RWPE2 (cell line): Measurements from ENCODE around the gene CTDP1.
"Not testable (repeated sequence)": the region's sequence is repeated elsewhere in the genome, so short reads cannot be mapped to it uniquely, and the experiment has no call there.

Experiments
- ATAC-seq: fragments of 200-7000 bp; cut with Tn5 transposase; 3 replicates; pipeline ENCODE4 v1.9.1; 2021; ENCODE audit warnings: low read depth
- DNase-seq: peaks from one replicate; pipeline ENCODE4 v3.0.0-alpha.2; 2020; ENCODE audit warnings: low spot score
- H3K27ac ChIP-seq: fragments of 450-650 bp; 2 replicates; pipeline ENCODE4 v1.5.1; 2017; ENCODE audit warnings: mild to moderate bottlenecking; ENCODE audit not compliant: poor library complexity, severe bottlenecking
- H3K27me3 ChIP-seq: fragments of 250-450 bp; sonication (Bioruptor Pico); 2 replicates; pipeline ENCODE4 v1.5.1; 2021; ENCODE audit warnings: mild to moderate bottlenecking, moderate library complexity; ENCODE audit not compliant: insufficient read depth, poor library complexity, severe bottlenecking
- H3K36me3 ChIP-seq: fragments of 250-450 bp; sonication (Bioruptor Pico); 2 replicates; pipeline ENCODE4 v1.5.1; 2020; ENCODE audit warnings: low read depth, mild to moderate bottlenecking, moderate library complexity
- H3K4me1 ChIP-seq: fragments of 250-450 bp; sonication (Bioruptor Pico); 2 replicates; pipeline ENCODE4 v1.5.1; 2021; ENCODE audit warnings: mild to moderate bottlenecking, moderate library complexity; ENCODE audit not compliant: insufficient read depth, poor library complexity, severe bottlenecking
- H3K4me3 ChIP-seq: fragments of 250-450 bp; sonication (Bioruptor Pico); 2 replicates; pipeline ENCODE4 v1.5.1; 2021; ENCODE audit warnings: mild to moderate bottlenecking, moderate library complexity; ENCODE audit not compliant: severe bottlenecking
- H3K9me3 ChIP-seq: fragments of 250-450 bp; sonication (Bioruptor Pico); 2 replicates; pipeline ENCODE4 v1.5.1; 2021; ENCODE audit warnings: mild to moderate bottlenecking, moderate library complexity; ENCODE audit not compliant: severe bottlenecking
- CTCF ChIP-seq: fragments of 450-650 bp; IDR thresholded peaks from one replicate; pipeline ENCODE4 v1.5.1; 2017; ENCODE audit warnings: mild to moderate bottlenecking, moderate library complexity; ENCODE audit not compliant: poor library complexity, severe bottlenecking

Gene CTDP1

GRCh38 chr18:79749251-79750191 is 69.9 kb downstream of the CTDP1 start:
- no peak for TF ChIP-seq CTCF
- peaks cover 12% of the 10 kb centered on the region for H3K36me3 ChIP-seq
- no peak overlapping the region for H3K4me3 ChIP-seq
- no peaks in the 10 kb centered on the region for H3K9me3 ChIP-seq
- ATAC-seq (no peak), DNase-seq (peak; percentile 47)
- no peak overlapping the region for H3K27ac ChIP-seq
- no peaks in the 10 kb centered on the region for H3K27me3 ChIP-seq
- H3K4me1 ChIP-seq, result no peaks in the 10 kb centered on the region

- ATAC-seq (peak; percentile 46; the same call in 2 of the 3 replicates), DNase-seq (peak; percentile 52)
- H3K36me3 ChIP-seq, result peaks cover 15% of the 10 kb centered on the region
- no peak for TF ChIP-seq CTCF
- no peaks in the 10 kb centered on the region for H3K9me3 ChIP-seq
- H3K27me3 ChIP-seq, result no peaks in the 10 kb centered on the region
- no peak overlapping the region for H3K27ac ChIP-seq
- no peak overlapping the region for H3K4me3 ChIP-seq
- no peaks in the 10 kb centered on the region for H3K4me1 ChIP-seq
Observed at GRCh38 chr18:79750980-79751571, 71.5 kb downstream of the CTDP1 start.

GRCh38 chr18:79751918-79752578 is 72.4 kb downstream of the CTDP1 start:
- H3K9me3 ChIP-seq, H3K4me3 ChIP-seq, H3K27me3 ChIP-seq, H3K27ac ChIP-seq, H3K4me1 ChIP-seq, ATAC-seq: not testable (repeated sequence)
- H3K36me3 ChIP-seq, result peaks cover 15% of the 10 kb centered on the region
- peak; percentile 22 for DNase-seq

GRCh38 chr18:79752946-79753345 is 73.3 kb downstream of the CTDP1 start:
- peaks cover 15% of the 10 kb centered on the region for H3K36me3 ChIP-seq
- not testable (repeated sequence) for ATAC-seq, H3K27ac ChIP-seq, DNase-seq, H3K27me3 ChIP-seq, H3K4me3 ChIP-seq, H3K9me3 ChIP-seq, H3K4me1 ChIP-seq

- no peak for TF ChIP-seq CTCF
- no peaks in the 10 kb centered on the region for H3K27me3 ChIP-seq
- peak; percentile 45 for DNase-seq
- peaks cover 15% of the 10 kb centered on the region for H3K36me3 ChIP-seq
- no peaks in the 10 kb centered on the region for H3K4me1 ChIP-seq
- H3K9me3 ChIP-seq, result no peaks in the 10 kb centered on the region
- ATAC-seq, result no peak
- no peak overlapping the region for H3K4me3 ChIP-seq
- H3K27ac ChIP-seq, result no peak overlapping the region
Observed at GRCh38 chr18:79753391-79753851, 73.8 kb downstream of the CTDP1 start.
